ENCODE measurements around the gene CUX1.

Gene CUX1, protein sequence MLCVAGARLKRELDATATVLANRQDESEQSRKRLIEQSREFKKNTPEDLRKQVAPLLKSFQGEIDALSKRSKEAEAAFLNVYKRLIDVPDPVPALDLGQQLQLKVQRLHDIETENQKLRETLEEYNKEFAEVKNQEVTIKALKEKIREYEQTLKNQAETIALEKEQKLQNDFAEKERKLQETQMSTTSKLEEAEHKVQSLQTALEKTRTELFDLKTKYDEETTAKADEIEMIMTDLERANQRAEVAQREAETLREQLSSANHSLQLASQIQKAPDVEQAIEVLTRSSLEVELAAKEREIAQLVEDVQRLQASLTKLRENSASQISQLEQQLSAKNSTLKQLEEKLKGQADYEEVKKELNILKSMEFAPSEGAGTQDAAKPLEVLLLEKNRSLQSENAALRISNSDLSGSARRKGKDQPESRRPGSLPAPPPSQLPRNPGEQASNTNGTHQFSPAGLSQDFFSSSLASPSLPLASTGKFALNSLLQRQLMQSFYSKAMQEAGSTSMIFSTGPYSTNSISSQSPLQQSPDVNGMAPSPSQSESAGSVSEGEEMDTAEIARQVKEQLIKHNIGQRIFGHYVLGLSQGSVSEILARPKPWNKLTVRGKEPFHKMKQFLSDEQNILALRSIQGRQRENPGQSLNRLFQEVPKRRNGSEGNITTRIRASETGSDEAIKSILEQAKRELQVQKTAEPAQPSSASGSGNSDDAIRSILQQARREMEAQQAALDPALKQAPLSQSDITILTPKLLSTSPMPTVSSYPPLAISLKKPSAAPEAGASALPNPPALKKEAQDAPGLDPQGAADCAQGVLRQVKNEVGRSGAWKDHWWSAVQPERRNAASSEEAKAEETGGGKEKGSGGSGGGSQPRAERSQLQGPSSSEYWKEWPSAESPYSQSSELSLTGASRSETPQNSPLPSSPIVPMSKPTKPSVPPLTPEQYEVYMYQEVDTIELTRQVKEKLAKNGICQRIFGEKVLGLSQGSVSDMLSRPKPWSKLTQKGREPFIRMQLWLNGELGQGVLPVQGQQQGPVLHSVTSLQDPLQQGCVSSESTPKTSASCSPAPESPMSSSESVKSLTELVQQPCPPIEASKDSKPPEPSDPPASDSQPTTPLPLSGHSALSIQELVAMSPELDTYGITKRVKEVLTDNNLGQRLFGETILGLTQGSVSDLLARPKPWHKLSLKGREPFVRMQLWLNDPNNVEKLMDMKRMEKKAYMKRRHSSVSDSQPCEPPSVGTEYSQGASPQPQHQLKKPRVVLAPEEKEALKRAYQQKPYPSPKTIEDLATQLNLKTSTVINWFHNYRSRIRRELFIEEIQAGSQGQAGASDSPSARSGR (N-terminal part only)

GRCh38 chr7:101817471-101818286, at the start of gene CUX1:
Gene CUX1 (plus strand): TSS chr7:101817626. CDS start chr7:101817640, 14 bp downstream.
- peak; percentile 71 for TF ChIP-seq MAX (IDR thresholded peaks at IDR 0.05)
- no peak for TF ChIP-seq TEAD4 (IDR thresholded peaks at IDR 0.05)
- TF ChIP-seq USF1 (IDR thresholded peaks at IDR 0.05): 0 out of 2 replicates have a peak, but pooled peaks have one; percentile 20
- no peak; the same call in 1 of the 2 replicates for TF ChIP-seq ZBTB7A (IDR thresholded peaks at IDR 0.05; ENCODE audit: low read depth)

GRCh38 chr7:101768280-101768679, 49.1 kb upstream of the CUX1 start:
- TF ChIP-seq MAX (IDR thresholded peaks at IDR 0.05) (no peak), CREB1 (IDR thresholded peaks at IDR 0.05; ENCODE audit: low read depth) (no peak)

DNA sequence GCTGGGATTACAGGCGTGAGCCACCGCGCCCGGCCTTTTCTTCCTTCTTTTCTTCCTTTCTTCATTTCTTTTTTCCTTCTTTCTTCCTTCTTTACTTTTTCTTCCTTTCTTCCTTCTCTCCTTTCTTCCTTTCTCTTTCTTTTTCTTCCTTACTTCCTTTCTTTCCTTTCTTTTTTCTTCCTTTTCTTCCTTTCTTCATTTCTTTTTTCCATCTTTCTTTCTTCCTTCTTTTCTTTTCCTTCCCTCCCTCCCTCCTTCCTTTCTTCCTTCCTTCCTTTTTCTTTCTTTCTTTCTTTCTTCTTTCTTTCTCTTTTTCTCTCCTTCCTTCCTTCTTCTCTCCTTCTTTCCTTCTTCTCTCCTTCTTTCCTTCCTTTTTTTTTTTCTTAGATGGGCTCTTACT, 47.0 kb upstream of the CUX1 start:
- TF ChIP-seq TEAD4 (IDR thresholded peaks at IDR 0.05) (no peak), CREB1 (IDR thresholded peaks at IDR 0.05; ENCODE audit: low read depth) (no peak), USF1 (IDR thresholded peaks at IDR 0.05) (no peak), EP300 (IDR thresholded peaks at IDR 0.05; ENCODE audit: borderline replicate concordance) (no peak), CEBPB (IDR thresholded peaks at IDR 0.05) (no peak), YY1 (IDR thresholded peaks at IDR 0.05; ENCODE audit: low read depth) (no peak), REST (IDR thresholded peaks at IDR 0.05; ENCODE audit: low read depth) (no peak), ZBTB7A (IDR thresholded peaks at IDR 0.05; ENCODE audit: low read depth) (no peak), EGR1 (IDR thresholded peaks at IDR 0.05) (no peak), TAF1 (IDR thresholded peaks at IDR 0.05; ENCODE audit: low read depth) (no peak)

DNA sequence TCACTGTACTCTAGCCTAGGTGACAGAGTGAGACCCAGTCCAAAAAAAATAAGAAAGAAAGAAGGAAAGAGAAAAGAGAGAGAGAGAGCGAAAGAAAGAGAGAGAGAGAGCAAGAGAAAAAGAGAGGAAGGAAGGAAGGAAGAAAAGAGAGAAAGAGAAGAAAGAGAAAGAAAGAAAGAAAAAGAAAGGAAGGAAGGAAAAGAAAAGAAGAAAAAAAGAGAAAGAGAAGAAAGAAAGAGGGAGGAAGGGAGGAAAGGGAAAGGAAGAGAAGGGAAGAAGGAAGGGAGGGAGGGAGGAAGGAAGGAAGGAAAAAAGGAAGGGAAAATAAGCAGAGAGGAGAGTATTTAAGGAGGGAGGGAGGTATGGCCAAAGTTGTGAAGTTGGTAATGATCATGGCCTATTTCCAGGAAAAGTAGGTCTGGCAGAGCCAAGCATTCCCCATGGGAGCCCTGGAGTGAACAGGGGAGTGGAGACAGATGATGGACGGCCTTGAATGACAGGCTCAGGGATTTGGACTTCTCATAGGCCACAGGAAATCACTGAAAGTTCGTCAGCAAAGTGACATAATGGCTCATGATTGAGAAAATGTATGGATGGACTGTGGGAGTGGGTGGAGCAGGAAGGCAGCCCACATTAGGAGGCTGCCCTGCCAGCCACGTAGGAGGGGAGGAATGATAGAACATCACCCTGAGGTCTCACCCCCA, 44.8 kb upstream of the CUX1 start:
- TF ChIP-seq USF1 (IDR thresholded peaks at IDR 0.05): no peak
- no peak for TF ChIP-seq EGR1 (IDR thresholded peaks at IDR 0.05)
- no peak for TF ChIP-seq EP300 (IDR thresholded peaks at IDR 0.05; ENCODE audit: borderline replicate concordance)
- no peak for TF ChIP-seq NFIC (IDR thresholded peaks at IDR 0.05)
- no peak for TF ChIP-seq REST (IDR thresholded peaks at IDR 0.05; ENCODE audit: low read depth)
- TF ChIP-seq TEAD4 (IDR thresholded peaks at IDR 0.05): no peak
- TF ChIP-seq YY1 (IDR thresholded peaks at IDR 0.05; ENCODE audit: low read depth): no peak
- TF ChIP-seq TAF1 (IDR thresholded peaks at IDR 0.05; ENCODE audit: low read depth): no peak
- no peak for TF ChIP-seq ZBTB7A (IDR thresholded peaks at IDR 0.05; ENCODE audit: low read depth)
- no peak for TF ChIP-seq MAX (IDR thresholded peaks at IDR 0.05)
- no peak for TF ChIP-seq RAD21 (IDR thresholded peaks at IDR 0.05; ENCODE audit: low read depth)
- no peak for TF ChIP-seq CEBPB (IDR thresholded peaks at IDR 0.05)
- TF ChIP-seq CREB1 (IDR thresholded peaks at IDR 0.05; ENCODE audit: low read depth): no peak
- TF ChIP-seq TCF12 (IDR thresholded peaks at IDR 0.05; ENCODE audit: low read depth): no peak
